ENCODE results near the gene BBS10. TPM values are rescaled to one million over a fixed set of nuclear protein-coding genes. Genes with fewer than 3 reads are reported as not detected.

Gene BBS10
- total and polyA plus RNA-seq, 2 donors from 2014 or later, result 5.1 to 10.9 TPM

DNA sequence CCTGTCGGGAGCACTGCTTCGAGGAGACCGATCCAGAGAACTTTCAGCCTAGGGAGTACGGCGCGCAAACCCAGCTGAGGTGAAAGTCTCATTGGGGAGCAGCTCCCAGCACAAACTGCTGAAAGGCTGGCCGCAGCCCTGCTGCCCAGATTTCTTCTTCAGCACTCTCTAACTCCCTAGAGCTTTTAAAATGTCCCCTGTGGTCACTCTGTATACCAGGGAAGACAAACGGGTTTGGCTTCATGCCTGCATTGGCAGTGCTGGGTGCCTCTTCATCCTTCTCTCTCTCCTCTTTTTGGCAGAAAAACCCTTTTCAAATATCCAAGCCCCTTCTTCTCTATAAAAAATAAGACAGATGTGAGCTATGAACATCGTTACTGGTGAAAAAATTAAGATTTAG is 34.9 kb downstream of the BBS10 start:
- intact Hi-C loops (cut with DNase I), result no loop called here
- no peaks in the 10 kb centered on the region for H3K36me3 ChIP-seq (ENCODE audit: control insufficient read depth in 2 of 3, insufficient read depth in 3 of 3, low read length in 3 of 3)
- TF ChIP-seq CTCF (IDR thresholded peaks at IDR 0.05; ENCODE audit: borderline replicate concordance, extremely low read depth, insufficient read depth), result no peak
- H3K9ac ChIP-seq (ENCODE audit: low read length in 3 of 3), result no peak overlapping the region
- no peaks in the 10 kb centered on the region for H3K9me3 ChIP-seq (ENCODE audit: control insufficient read depth in 2 of 3, insufficient read depth in 1 of 3, low read length in 3 of 3)
- FAIRE-seq (no peak), DNase-seq (no peak)
- no peaks in the 10 kb centered on the region for H3K27me3 ChIP-seq (ENCODE audit: control insufficient read depth, insufficient read depth, low read length)
- no peak overlapping the region for H3K27ac ChIP-seq (ENCODE audit: low read depth in 2 of 2, low read length in 2 of 2)
- H3K4me1 ChIP-seq (ENCODE audit: control insufficient read depth in 2 of 3, insufficient read depth in 2 of 3, low read depth in 1 of 3, low read length in 3 of 3), result no peaks in the 10 kb centered on the region
- no peak overlapping the region for H3K4me3 ChIP-seq (ENCODE audit: low read length in 3 of 3)

DNA sequence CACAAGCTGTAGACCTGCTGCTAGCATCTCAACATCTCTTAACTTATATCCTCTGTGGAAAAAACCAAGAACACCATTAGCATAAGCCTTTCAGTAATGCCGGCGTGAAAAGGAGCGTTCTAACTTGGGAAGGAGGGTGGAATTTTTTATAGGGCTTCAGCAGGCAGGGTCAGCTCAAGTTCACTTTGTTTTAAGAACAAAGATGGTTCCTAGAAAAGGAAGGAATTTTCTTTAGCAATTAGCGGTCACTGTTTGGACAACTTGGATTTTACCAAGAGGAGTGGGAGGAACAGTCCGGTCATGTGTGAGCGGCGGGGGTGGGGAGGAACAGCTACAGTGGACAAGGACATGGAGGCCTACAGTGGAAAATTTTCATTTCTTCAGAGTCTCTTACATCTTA is 35.9 kb downstream of the BBS10 start:
- no peak for TF ChIP-seq CTCF (IDR thresholded peaks at IDR 0.05; ENCODE audit: borderline replicate concordance, extremely low read depth, insufficient read depth)
- DNase-seq (peak in 3 of 5 donors; percentile 14 to 80 (median 29)), FAIRE-seq (no peak)
- Histone ChIP-seq H3K27ac (ENCODE audit: low read depth in 2 of 2, low read length in 2 of 2) (no peak overlapping the region), H3K9me3 (ENCODE audit: control insufficient read depth in 2 of 3, insufficient read depth in 1 of 3, low read length in 3 of 3) (no peaks in the 10 kb centered on the region), H3K9ac (ENCODE audit: low read length in 3 of 3) (no peak overlapping the region), H3K36me3 (ENCODE audit: control insufficient read depth in 2 of 3, insufficient read depth in 3 of 3, low read length in 3 of 3) (no peaks in the 10 kb centered on the region), H3K27me3 (ENCODE audit: control insufficient read depth, insufficient read depth, low read length) (no peaks in the 10 kb centered on the region), H3K4me3 (ENCODE audit: low read length in 3 of 3) (no peak overlapping the region), H3K4me1 (ENCODE audit: control insufficient read depth in 2 of 3, insufficient read depth in 2 of 3, low read depth in 1 of 3, low read length in 3 of 3) (no peaks in the 10 kb centered on the region)
- intact Hi-C loops (cut with DNase I), result no loop called here

DNA sequence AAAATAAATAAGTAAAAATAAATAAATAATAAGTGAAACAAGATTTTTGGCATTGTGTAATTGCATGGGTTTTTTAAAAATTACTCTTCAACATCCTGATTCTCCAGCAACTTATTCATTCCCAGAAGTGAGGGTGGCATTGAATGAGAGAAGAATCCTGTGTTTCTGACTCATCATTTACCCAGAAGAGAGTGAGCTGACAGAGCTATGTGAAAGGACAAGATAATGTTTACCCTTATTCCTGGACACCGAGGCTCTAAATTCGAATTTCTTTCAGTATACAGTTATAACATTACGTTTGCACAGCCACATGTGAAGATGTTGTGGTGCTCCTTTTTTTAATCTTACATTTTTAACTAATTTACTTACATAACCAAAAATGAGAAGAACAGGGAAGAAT is 36.4 kb downstream of the BBS10 start:
- no peak overlapping the region for H3K9ac ChIP-seq (ENCODE audit: low read length in 3 of 3)
- no peak for TF ChIP-seq CTCF (IDR thresholded peaks at IDR 0.05; ENCODE audit: borderline replicate concordance, extremely low read depth, insufficient read depth)
- no peak overlapping the region for H3K4me3 ChIP-seq (ENCODE audit: low read length in 3 of 3)
- H3K36me3 ChIP-seq (ENCODE audit: control insufficient read depth in 2 of 3, insufficient read depth in 3 of 3, low read length in 3 of 3), result no peaks in the 10 kb centered on the region
- H3K27ac ChIP-seq (ENCODE audit: low read depth in 2 of 2, low read length in 2 of 2), result no peak overlapping the region
- H3K27me3 ChIP-seq (ENCODE audit: control insufficient read depth, insufficient read depth, low read length), result no peaks in the 10 kb centered on the region
- H3K9me3 ChIP-seq (ENCODE audit: control insufficient read depth in 2 of 3, insufficient read depth in 1 of 3, low read length in 3 of 3), result no peaks in the 10 kb centered on the region
- DNase-seq (no peak), FAIRE-seq (no peak)
- intact Hi-C loops (cut with DNase I), result no loop called here
- no peaks in the 10 kb centered on the region for H3K4me1 ChIP-seq (ENCODE audit: control insufficient read depth in 2 of 3, insufficient read depth in 2 of 3, low read depth in 1 of 3, low read length in 3 of 3)

GRCh38 chr12:76310110-76310509 is 38.1 kb downstream of the BBS10 start:
- intact Hi-C loops (cut with DNase I), result no loop called here
- Histone ChIP-seq H3K27me3 (ENCODE audit: control insufficient read depth, insufficient read depth, low read length) (no peaks in the 10 kb centered on the region), H3K4me1 (ENCODE audit: control insufficient read depth in 2 of 3, insufficient read depth in 2 of 3, low read depth in 1 of 3, low read length in 3 of 3) (no peaks in the 10 kb centered on the region), H3K27ac (ENCODE audit: low read depth in 2 of 2, low read length in 2 of 2) (no peak overlapping the region), H3K36me3 (ENCODE audit: control insufficient read depth in 2 of 3, insufficient read depth in 3 of 3, low read length in 3 of 3) (no peaks in the 10 kb centered on the region), H3K4me3 (ENCODE audit: low read length in 3 of 3) (no peak overlapping the region), H3K9ac (ENCODE audit: low read length in 3 of 3) (no peak overlapping the region), H3K9me3 (ENCODE audit: control insufficient read depth in 2 of 3, insufficient read depth in 1 of 3, low read length in 3 of 3) (no peaks in the 10 kb centered on the region)
- TF ChIP-seq CTCF (IDR thresholded peaks at IDR 0.05; ENCODE audit: borderline replicate concordance, extremely low read depth, insufficient read depth), result no peak
- no peak for DNase-seq
- no peak for FAIRE-seq
